ENCODE results near the gene MBP. TPM values are rescaled to one million over a fixed set of nuclear protein-coding genes. Genes with fewer than 3 reads are reported as not detected.

MBP gene
- total RNA-seq, 4 donors from 2014 or later: 28.6 to 55.0 (median 50.4) TPM

- Histone ChIP-seq H3K4me1 (no peaks in the 10 kb centered on the region), H3K27me3 (no peaks in the 10 kb centered on the region), H3K4me3 (no peak overlapping the region), H3K9me3 (no peaks in the 10 kb centered on the region), H3K36me3 (no peaks in the 10 kb centered on the region), H3K27ac (no peak overlapping the region)
- intact Hi-C loops (cut with DNase I; ENCODE audit: low total_unique reads) (no loop called here), in situ Hi-C loops (cut with MboI; ENCODE audit: low sequenced_read_pairs in 4 of 4) (loop anchor here in 2 of 4 donors (10.0 to 25.0 kb wide), 4 partner anchors 61 to 226 kb away; partner anchors contain the start of gene ZNF236 (in 1 of the 2))
- ATAC-seq: no peak
- TF ChIP-seq CTCF (IDR thresholded peaks at IDR 0.05 in 4 of 5, conservative IDR thresholded peaks at IDR 0.05 in 1 of 5): no peak
- TF ChIP-seq POLR2A (IDR thresholded peaks at IDR 0.05): no peak
- DNase-seq: no peak
These were observed 146.7 kb downstream of the MBP start for GRCh38 chr18:76985951-76986236.

DNA sequence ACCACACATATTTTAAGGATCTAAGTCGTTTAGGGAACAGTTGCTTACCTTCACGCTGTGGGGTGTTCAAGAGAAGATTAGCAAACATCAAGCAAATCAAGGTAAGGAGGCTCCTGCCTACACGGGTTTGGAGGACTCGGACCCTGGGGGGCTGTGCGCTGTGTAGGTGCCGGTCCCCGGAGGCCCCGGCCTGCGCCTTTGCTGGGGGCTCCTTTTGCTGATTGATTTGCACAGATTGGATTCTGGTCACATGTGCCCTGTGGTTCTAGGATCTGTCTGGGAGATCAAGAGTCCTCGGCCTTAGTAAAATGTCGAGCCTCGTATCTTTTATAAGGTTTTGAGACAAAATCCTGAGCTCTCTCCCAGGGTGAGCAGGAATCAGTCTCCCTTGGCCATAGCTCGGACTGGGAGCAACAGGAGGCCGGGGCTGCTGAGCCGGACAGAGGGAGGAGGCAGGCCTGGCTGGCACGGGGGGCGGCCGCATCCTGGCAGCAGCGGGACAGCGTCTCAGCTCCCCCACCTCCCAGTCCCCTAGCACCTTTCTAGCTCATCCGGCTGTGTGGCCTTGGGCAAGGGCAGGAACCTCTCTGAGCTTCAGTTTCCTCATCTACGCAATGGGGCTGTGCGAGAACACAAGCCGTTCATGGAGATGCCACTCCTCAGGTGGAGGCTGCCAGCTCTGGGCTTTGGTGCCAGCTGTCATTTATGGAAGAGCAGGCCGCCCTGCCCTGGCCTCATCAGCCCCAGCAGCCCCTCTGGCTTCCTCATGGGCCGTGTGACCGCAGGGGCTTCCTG is 147.2 kb downstream of the MBP start:
- intact Hi-C loops (cut with DNase I; ENCODE audit: low total_unique reads) (no loop called here), in situ Hi-C loops (cut with MboI; ENCODE audit: low sequenced_read_pairs in 4 of 4) (loop anchor here in 2 of 4 donors (10.0 to 25.0 kb wide), 4 partner anchors 61 to 227 kb away; partner anchors contain the start of gene ZNF236 (in 1 of the 2))
- DNase-seq (no peak), ATAC-seq (no peak)
- H3K4me3 ChIP-seq: no peak overlapping the region
- no peaks in the 10 kb centered on the region for H3K36me3 ChIP-seq
- H3K9me3 ChIP-seq: no peaks in the 10 kb centered on the region
- TF ChIP-seq POLR2A (IDR thresholded peaks at IDR 0.05) (no peak), CTCF (IDR thresholded peaks at IDR 0.05 in 4 of 5, conservative IDR thresholded peaks at IDR 0.05 in 1 of 5) (no peak)
- H3K27me3 ChIP-seq: no peaks in the 10 kb centered on the region
- no peaks in the 10 kb centered on the region for H3K4me1 ChIP-seq
- no peak overlapping the region for H3K27ac ChIP-seq

DNA sequence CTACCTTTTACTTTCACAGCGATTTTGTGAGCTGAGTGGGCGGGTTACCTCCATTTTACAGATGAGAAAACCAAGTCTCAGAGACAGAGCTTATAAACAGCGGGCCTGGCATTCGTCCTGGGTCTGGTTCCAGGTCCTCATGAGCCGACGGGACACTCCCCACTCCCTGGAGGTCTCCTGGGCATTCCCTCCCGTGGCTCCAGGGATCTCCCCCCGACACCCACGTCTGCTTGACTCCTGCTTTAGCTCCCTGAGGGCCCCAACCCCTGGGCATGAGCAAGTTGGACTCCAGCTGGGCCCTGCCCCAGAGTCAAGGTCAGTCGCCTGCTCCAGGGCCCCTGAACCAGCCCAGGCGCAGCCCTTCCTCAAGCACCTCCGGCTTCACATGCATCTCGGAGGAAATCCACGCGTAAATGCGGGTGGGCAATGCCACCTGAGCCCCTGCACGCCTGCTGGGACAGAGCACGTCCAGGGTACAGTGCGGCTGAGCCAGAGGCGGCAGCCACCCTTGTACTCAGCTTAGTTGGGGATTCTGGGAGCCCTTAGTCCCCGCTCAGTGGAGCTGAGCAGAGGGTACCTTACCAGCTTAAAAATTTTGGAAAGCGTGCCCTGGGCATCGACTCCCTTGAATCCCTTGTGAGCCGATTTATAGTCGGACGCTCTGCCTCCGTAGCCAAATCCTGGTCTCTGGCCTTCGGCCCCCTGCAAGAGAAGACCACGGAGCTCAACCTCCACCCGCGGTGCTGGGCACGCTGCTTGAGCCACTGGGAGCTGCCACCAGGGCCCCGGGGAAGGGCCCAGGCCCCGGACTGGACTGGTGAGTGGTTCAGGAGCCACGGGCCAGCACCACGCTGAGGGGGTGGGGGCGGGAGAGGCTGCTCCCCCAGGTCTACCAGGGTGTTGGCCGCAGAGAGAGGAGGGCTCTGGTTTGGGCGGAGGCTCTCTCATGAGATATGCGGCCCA is 148.1 kb downstream of the MBP start:
- no peaks in the 10 kb centered on the region for H3K27me3 ChIP-seq
- H3K36me3 ChIP-seq: no peaks in the 10 kb centered on the region
- H3K4me3 ChIP-seq: no peak overlapping the region
- no peak for DNase-seq
- in situ Hi-C loops (cut with MboI; ENCODE audit: low sequenced_read_pairs in 4 of 4): loop anchor here in 3 of 4 donors (5.0 to 25.0 kb wide), 5 partner anchors 60 to 228 kb away; partner anchors contain the start of gene ZNF236 (in 1 of the 3)
- no peak overlapping the region for H3K27ac ChIP-seq
- no peaks in the 10 kb centered on the region for H3K4me1 ChIP-seq
- no peaks in the 10 kb centered on the region for H3K9me3 ChIP-seq
- intact Hi-C loops (cut with DNase I; ENCODE audit: low total_unique reads): no loop called here
- no peak for ATAC-seq
- TF ChIP-seq POLR2A (IDR thresholded peaks at IDR 0.05) (no peak), CTCF (IDR thresholded peaks at IDR 0.05 in 4 of 5, conservative IDR thresholded peaks at IDR 0.05 in 1 of 5) (no peak)

DNA sequence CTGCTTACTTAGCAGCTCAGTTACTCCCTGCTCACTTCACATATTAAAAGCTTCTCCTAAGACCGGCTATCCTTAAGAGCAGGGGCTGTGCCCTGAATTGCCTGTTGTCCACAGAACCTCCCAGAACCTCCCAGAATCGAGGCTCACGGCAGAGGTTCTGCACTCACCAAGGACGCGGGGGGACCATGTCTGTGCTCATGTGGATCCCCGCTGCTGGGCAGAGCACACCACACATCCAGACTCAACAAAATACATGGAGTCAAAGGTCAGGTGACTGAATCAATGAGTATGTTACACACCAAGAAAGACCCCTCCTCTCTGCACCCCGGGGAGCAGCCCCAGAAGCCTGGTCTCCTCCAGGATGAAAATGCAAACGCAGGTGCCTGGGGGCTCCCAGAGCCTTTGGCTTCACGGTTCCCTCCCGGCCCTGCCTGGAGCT is 149.0 kb downstream of the MBP start:
- Histone ChIP-seq H3K4me3 (no peak overlapping the region), H3K27ac (no peak overlapping the region), H3K9me3 (no peaks in the 10 kb centered on the region), H3K4me1 (no peaks in the 10 kb centered on the region), H3K36me3 (no peaks in the 10 kb centered on the region), H3K27me3 (no peaks in the 10 kb centered on the region)
- in situ Hi-C loops (cut with MboI; ENCODE audit: low sequenced_read_pairs in 4 of 4): loop anchor here in 3 of 4 donors (5.0 to 25.0 kb wide), 5 partner anchors 59 to 229 kb away; partner anchors contain the start of gene ZNF236 (in 1 of the 3)
- no peak for DNase-seq
- peak; percentile 19 for ATAC-seq
- TF ChIP-seq POLR2A (IDR thresholded peaks at IDR 0.05): no peak
- no peak for TF ChIP-seq CTCF (IDR thresholded peaks at IDR 0.05 in 4 of 5, conservative IDR thresholded peaks at IDR 0.05 in 1 of 5)
- intact Hi-C loops (cut with DNase I; ENCODE audit: low total_unique reads): loop anchor here (2.0 kb wide), 2 partner anchors 61 to 181 kb away; no protein-coding TSS in a partner anchor

All from gastrocnemius medialis (tissue), 4 donors.